Lung (tissue), 12 donors: ENCODE data around the gene RSPH9. TPM values are rescaled to one million over a fixed set of nuclear protein-coding genes. Genes with fewer than 3 reads are reported as not detected.

ENCODE experiments used
- ATAC-seq: fragments of 200-7000 bp; cut with Tn5 transposase; one replicate; pipeline ENCODE4 v1.9.1; 2020; ENCODE audit warnings: moderate number of reproducible peaks; ENCODE audit not compliant: insufficient read depth, low FRiP score
- DNase-seq, 3 donors: peaks; one replicate each; pipeline ENCODE4 v3.0.0-alpha.2; 2013 to 2017
- H3K27ac ChIP-seq, 2 donors: one replicate each; pipeline ENCODE4 v1.5.1; 2013; ENCODE audit warnings: mild to moderate bottlenecking in 2 of 2, moderate library complexity in 2 of 2, control low read depth in 1 of 2, inconsistent platforms in 1 of 2, low read depth in 1 of 2, low read length in 1 of 2
- H3K27me3 ChIP-seq, 3 donors: one replicate each; pipeline ENCODE4 v1.5.1; 2013; ENCODE audit warnings: low read length in 2 of 3; ENCODE audit not compliant: control insufficient read depth in 3 of 3, insufficient read depth in 3 of 3
- H3K36me3 ChIP-seq, 4 donors: one replicate each; pipeline ENCODE4 v1.5.1; 2013; ENCODE audit warnings: low read length in 4 of 4, mild to moderate bottlenecking in 1 of 4, moderate library complexity in 1 of 4; ENCODE audit not compliant: control insufficient read depth in 4 of 4, insufficient read depth in 4 of 4
- H3K4me1 ChIP-seq, 5 donors: one replicate each; pipeline ENCODE4 v1.5.1; 2013; ENCODE audit warnings: low read length in 5 of 5, mild to moderate bottlenecking in 2 of 5, moderate library complexity in 1 of 5; ENCODE audit not compliant: control insufficient read depth in 5 of 5, insufficient read depth in 5 of 5
- H3K4me3 ChIP-seq: one replicate; pipeline ENCODE4 v1.5.1; 2013; ENCODE audit warnings: mild to moderate bottlenecking, control low read depth, moderate library complexity
- H3K9ac ChIP-seq, 2 donors: one replicate each; pipeline ENCODE4 v1.5.1; 2013; ENCODE audit warnings: low read length in 2 of 2, control low read depth in 1 of 2; ENCODE audit not compliant: insufficient read depth in 1 of 2
- H3K9me3 ChIP-seq, 4 donors: one replicate each; pipeline ENCODE4 v1.5.1; 2013; ENCODE audit warnings: low read length in 3 of 4, mild to moderate bottlenecking in 1 of 4, moderate library complexity in 1 of 4; ENCODE audit not compliant: control insufficient read depth in 4 of 4, insufficient read depth in 3 of 4
- CTCF ChIP-seq: IDR thresholded peaks from 2 replicates; pipeline ENCODE4 v1.5.1; 2012; ENCODE audit warnings: mild to moderate bottlenecking; ENCODE audit errors: control extremely low read depth, extremely low read depth
- WGBS, 2 donors: extraction: QIAGEN DNeasy Blood & Tissue Kit; methylation state at CpG; one replicate each; pipeline ENCODE4 v1.1.7; 2013; 5-methylcytosine and 5-hydroxymethylcytosine counted together
- polyA plus RNA-seq, 2 donors: library from polyadenylated mRNA; stranded (reverse); fragments of 200-250 nt; gene quantifications; one replicate each; pipeline ENCODE4 v1.2.1, GENCODE V29; 2013
- total RNA-seq, 2 donors: library from RNA; depleted of rRNA in 1 of 2; stranded (reverse); fragments of >200 nt in 1 of 2; gene quantifications; one replicate each; pipeline ENCODE4 v1.2.1, GENCODE V29; 2014 to 2021
- donor health status: control.
- donor health status: control.
- donor health status: Bipolar disorder and iron deficiency.
- donor health status: healthy.
- donor health status: DM: yes; HTN: yes; CAD: no.

RSPH9 gene
- total and polyA plus RNA-seq, 4 donors = 1.7 to 6.4 (median 4.6) TPM

- ATAC-seq = no peak
- H3K4me3 ChIP-seq = no peak overlapping the region
- no peak for DNase-seq
- H3K9me3 ChIP-seq = no peaks in the 10 kb centered on the region
- 97 to 98% methylated on average over 10 of the region's 10 CpGs for WGBS, 2 donors
- H3K27ac ChIP-seq = no peak overlapping the region
- H3K4me1 ChIP-seq = peaks cover 2 to 9% (median 3%) of the 10 kb centered on the region in 5 donors
- no peak overlapping the region for H3K9ac ChIP-seq
- no peak for TF ChIP-seq CTCF
- no peaks in the 10 kb centered on the region for H3K27me3 ChIP-seq
- peaks cover 30 to 51% (median 46%) of the 10 kb centered on the region in 4 donors for H3K36me3 ChIP-seq
Observed at GRCh38 chr6:43622541-43622940, 22.3 kb upstream of the RSPH9 start.

- H3K9ac ChIP-seq = no peak overlapping the region
- no peak overlapping the region for H3K27ac ChIP-seq
- no peak for TF ChIP-seq CTCF
- peaks cover 3 to 14% (median 5%) of the 10 kb centered on the region in 5 donors for H3K4me1 ChIP-seq
- peaks cover 30 to 51% (median 47%) of the 10 kb centered on the region in 4 donors for H3K36me3 ChIP-seq
- 91 to 93% methylated on average over 12 of the region's 12 CpGs for WGBS, 2 donors
- no peak for ATAC-seq
- H3K9me3 ChIP-seq = no peaks in the 10 kb centered on the region
- no peak overlapping the region for H3K4me3 ChIP-seq
- DNase-seq = no peak
- H3K27me3 ChIP-seq = no peaks in the 10 kb centered on the region
Observed at GRCh38 chr6:43623880-43624785, 20.7 kb upstream of the RSPH9 start.

GRCh38 chr6:43624786-43625288 lies 20.0 kb upstream of the RSPH9 start:
- Histone ChIP-seq H3K27ac (no peak overlapping the region), H3K9ac (no peak overlapping the region), H3K4me1 (peaks cover 3 to 18% (median 5%) of the 10 kb centered on the region in 5 donors), H3K27me3 (no peaks in the 10 kb centered on the region), H3K9me3 (no peaks in the 10 kb centered on the region), H3K36me3 (peaks cover 28 to 49% (median 46%) of the 10 kb centered on the region in 4 donors), H3K4me3 (no peak overlapping the region)
- WGBS, 2 donors = 91 to 96% methylated on average over 7 of the region's 7 CpGs
- no peak for DNase-seq
- ATAC-seq = no peak
- no peak for TF ChIP-seq CTCF
